Hindlimb muscle (tissue), 1 donor: ENCODE measurements around the gene PDGFC. TPM values are rescaled to one million over a fixed set of nuclear protein-coding genes. Genes with fewer than 3 reads are reported as not detected.
A peak's percentile ranks its signal among the peaks of the same experiment; 100 is the strongest.

Experiments
- DNase-seq: peaks from one replicate; pipeline ENCODE4 v3.0.0-alpha.2; 2013
- polyA plus RNA-seq: library from polyadenylated mRNA; unstranded; fragments of 120-200 nt; gene quantifications from one replicate; pipeline ENCODE4 v1.2.1, GENCODE V29; 2013; ENCODE audit not compliant: insufficient read length

The PDGFC gene
- polyA plus RNA-seq, 1 donor = 27.1 TPM

DNA sequence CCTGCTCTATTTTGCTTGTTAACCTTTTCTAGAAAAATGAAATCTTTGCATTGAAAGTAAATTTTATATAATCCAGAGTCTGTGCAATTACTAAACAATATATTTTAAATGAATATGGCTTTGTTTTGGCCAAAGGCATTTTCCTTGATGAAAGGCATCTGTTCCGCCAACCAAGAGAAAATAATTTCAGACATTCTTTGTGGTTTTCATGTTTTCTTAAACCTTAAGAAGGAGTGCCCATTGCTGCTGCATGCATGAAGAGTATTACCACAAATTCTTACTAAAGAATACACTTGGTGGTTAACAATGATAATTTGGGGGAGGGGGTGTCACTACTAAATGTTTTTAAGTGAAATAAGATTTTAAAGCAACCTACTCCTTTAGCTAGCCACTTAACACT is 2.7 kb upstream of the PDGFC start:
- no peak for DNase-seq

DNA sequence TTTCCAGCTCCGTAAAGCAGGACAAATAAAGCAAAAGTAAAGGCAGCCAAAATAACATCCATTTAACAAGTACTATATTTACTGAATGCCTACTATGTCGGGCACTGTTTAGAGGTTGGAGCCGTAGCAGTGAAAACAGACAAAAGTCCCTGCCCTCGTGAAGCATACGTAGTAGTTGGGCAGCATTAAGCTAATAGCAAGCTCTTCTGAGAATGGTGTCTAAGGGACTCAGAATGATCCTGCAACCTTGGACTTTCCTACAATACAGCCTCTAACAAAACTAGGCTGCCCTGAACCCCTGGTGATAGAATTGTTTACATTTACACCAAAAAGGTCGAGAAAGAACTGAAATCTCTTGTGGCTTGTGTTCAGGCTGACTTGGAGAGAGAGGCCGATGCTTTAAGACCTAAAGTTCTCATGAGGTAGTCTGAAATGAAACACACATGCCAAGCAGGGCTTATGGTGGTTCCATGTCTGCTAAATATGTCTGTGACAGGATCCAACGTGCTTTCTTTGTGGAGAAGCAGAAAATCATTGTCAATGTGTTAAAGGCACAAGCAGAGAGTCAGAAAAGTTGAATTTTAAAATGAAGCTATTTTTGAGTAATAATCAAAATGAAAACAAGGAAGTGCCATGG is 898 bp upstream of the PDGFC start:
- no peak for DNase-seq

DNA sequence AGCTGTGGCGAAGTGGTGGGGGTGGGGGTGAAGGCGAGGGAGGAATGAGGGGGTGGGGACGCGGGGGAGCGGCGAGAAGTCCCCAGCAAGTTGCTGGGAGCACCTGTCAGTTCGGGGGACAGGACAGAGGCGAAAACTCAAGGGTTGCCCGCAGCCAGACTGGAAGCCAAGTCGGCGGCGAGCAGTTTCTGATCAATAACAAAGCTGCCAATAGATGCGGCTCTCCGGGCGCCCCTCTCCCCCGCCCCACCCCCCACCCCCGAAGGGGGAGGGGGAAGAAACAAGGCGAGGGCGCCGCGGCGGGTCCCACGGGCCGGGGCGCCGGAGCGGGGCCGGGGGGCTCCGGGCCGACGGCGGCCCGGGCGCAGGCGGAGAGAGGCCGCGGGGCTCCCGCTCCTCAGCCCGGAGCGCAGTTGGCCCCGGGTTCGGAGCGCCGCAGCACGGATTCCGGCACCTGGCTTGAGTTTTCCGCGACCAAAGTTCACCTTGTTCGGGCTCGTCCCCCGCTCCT is 379 bp downstream of the PDGFC start:
- DNase-seq = no peak

- DNase-seq = peak; percentile 59
Observed at GRCh38 chr4:156970501-156971164, 966 bp downstream of the PDGFC start.

GRCh38 chr4:156969911-156970310 is 1.7 kb downstream of the PDGFC start:
- no peak for DNase-seq

GRCh38 chr4:156969101-156969500 is 2.5 kb downstream of the PDGFC start:
- no peak for DNase-seq

GRCh38 chr4:156968479-156968984 is 3.1 kb downstream of the PDGFC start:
- DNase-seq = peak; percentile 68

DNA sequence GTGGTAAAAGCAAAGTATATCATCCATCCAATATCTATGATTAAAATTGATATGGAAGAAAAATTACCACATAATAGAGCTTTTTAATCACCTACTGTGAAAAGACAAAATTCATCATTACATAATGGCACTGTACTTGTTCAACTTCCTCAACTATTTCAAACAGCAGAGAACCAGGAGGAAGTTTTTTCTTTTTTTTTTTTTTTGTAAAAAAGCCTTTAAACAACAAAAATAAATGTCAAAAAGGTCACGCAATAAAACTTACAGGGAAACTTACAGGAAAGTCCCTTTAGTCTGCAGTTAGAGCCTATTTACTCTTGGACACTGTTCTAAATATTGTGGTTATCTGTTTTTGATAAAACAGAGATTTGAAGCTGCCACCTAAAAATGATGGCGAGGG is 4.8 kb downstream of the PDGFC start:
- DNase-seq = no peak

- no peak for DNase-seq
Observed at GRCh38 chr4:156963419-156963818, 8.2 kb downstream of the PDGFC start.

DNA sequence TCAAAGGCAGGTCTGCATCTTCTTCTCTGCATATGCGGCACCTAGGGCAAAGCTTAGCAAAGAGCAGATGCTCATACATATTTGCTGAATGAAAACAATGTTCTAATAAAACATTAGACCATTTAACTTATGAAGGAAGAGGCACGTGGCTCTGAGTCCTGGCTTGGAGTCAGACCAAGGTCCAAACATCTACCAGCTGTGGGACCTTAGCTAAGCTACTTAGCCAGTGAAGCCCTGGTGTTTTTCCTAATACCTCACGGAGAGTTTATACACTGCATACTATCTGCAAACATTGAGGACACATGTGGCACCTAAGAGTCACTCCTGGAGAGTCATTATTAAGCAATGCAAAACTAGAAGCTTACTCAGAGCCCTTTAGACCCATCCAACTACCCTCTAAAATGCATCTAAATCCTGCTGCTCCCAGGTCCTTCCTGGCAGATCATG is 9.0 kb downstream of the PDGFC start:
- DNase-seq = no peak

GRCh38 chr4:156962058-156962358 is 9.6 kb downstream of the PDGFC start:
- no peak for DNase-seq

DNA sequence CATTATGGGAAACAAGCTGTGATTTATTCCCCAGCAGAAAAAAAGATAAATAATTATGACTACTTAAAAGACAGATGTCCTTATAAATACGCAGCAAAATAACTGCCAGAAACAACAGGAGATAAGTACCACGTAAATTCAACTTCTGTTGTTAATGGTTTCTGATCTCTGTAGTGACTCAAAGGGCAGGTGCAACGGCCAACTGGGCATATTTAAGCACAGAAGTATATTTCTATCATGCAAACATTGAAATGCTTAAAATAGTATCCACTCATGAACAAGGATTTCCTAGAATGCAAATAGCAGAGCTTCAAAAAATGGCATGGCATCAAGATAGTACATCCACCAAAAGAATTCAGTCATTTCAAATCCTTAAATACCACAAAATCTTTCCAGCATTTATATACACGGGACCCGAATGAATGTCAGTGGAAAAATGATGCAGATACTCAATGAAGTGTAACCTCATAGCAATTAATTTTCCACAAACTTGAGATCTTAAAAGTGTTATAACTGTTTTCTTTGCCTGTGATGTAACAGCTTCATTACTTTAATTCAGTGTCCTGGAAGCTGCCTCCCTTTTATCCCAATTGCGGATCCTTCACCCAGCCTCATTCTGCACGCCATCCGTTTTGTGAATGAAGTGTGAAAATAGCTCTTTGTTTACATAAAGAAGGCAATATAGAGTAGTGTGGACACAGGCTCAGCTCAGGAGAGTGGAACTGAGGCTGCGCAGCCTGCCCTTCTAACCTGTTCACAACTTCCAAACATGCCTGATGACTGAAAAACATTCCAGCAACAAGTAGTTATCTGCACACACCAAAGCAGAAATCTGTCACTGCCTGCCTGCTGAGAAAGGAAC is 10.2 kb downstream of the PDGFC start:
- DNase-seq = no peak

GRCh38 chr4:156959298-156959702 is 12.3 kb downstream of the PDGFC start:
- no peak for DNase-seq

DNA sequence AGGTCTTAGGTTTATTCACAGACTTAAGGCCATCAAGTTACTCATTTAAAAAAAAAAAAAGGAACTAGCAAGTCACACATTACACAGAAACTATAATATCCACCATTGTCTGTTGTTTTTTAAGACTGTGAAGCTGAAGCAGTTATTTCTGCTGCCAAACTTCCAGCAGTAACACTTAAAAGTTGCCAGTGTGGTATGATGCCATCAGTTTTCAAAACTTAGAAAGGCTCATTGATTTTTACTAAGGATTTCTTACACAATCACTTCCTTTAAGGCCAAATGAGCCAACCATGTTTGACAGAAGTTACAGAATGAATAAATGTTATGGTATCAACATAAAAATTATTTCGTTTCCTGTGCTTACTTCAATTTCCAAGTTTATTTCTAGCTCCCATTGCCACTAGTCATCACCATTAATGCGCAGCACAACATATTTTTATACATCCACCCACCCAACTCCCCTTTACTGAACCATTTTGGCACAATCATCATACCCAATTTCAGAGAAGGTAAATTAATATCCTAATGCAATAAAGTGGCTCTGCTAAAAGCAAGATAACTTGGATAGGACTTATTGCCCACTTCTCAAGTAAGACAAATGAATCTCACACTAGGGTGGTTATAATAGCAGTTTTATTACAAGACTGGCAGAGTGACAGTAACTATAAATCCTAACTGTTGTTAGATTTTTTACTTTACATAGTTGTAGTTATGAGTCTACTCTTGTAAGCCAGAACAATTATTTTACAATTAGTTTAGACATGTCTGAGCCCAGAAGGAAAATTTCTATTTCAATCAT is 13.1 kb downstream of the PDGFC start:
- no peak for DNase-seq

- DNase-seq = no peak
Observed at GRCh38 chr4:156957556-156957955, 14.0 kb downstream of the PDGFC start.

DNA sequence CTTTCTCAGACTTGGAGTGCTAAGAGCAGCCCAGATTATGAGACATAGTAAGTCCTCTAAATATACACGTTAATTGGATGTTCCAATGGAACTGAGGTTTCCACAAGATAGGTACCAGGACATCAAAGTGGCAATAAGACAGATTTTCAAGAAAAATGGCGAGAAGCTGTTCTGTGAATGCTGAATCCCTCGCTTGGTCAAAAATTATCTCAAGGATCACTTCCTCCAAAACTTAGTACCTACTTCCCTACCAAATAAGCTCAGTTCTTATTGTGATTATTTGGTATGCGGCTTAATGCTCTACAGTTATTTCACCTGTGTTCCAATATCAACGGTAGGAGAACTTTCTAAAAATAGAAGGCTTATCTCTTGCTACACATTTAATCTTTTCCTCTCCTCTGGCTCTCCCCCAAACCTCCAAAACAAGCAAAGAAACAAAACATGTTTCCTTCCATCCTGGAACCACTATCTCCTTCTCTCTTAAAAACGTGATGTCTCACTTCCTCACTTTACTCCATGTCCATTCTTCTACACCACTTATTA is 14.7 kb downstream of the PDGFC start:
- DNase-seq = no peak

DNA sequence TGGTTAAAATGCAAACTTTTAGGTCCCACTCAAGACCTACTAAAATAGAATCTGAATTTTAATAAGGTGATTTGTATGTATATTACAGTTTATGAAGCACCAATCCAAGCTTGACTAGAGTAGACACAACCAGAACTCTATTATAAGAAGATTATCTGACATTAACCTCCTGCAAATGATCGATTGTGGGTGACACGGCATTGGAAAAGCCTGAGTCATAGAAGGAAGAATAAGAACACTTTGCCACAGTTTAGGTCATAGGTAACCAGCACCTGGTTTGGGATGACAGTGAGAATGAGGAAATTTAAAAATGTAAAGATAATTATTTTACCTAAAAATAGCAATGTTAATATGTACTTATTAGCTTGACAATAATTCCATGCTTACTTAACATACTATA is 15.2 kb downstream of the PDGFC start:
- DNase-seq = no peak

- DNase-seq = no peak
Observed at GRCh38 chr4:156954587-156954986, 17.0 kb downstream of the PDGFC start.

DNA sequence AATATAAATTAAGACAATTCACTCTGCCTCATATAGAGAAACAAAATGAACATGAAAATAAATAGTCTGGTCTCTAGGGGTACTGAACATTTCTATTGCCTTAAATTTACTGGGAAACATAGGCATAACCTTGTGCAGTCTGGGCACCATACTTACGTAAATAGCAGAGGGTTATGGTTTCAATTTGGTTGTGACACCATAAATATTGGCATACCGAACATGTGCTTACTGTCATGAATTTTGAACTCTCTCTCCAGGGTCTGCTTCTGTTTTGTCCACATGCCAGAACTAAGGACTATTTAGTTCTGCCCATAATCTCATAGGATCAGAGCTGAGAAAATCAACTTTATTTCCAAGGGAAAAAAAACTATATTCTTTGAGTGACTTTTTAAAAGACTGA is 17.6 kb downstream of the PDGFC start:
- no peak for DNase-seq

DNA sequence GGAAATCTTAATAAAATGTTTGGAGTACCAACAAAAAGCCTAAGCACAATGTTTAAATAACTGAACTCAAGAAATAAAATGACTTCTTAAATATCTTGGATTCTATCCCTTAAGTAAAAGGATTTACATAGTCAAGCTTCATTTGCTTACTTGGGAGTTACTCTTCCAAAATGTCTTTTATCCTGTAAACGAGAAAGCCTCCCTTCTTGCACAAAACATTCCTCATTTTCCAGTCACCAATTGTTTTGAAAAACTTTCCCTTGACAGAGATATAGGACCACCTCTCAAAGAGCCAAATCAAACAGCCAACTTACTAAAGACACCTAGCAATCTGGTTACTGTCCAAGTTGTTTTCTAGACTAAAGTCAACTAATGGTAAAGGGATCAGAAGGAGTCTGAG is 18.6 kb downstream of the PDGFC start:
- no peak for DNase-seq

DNA sequence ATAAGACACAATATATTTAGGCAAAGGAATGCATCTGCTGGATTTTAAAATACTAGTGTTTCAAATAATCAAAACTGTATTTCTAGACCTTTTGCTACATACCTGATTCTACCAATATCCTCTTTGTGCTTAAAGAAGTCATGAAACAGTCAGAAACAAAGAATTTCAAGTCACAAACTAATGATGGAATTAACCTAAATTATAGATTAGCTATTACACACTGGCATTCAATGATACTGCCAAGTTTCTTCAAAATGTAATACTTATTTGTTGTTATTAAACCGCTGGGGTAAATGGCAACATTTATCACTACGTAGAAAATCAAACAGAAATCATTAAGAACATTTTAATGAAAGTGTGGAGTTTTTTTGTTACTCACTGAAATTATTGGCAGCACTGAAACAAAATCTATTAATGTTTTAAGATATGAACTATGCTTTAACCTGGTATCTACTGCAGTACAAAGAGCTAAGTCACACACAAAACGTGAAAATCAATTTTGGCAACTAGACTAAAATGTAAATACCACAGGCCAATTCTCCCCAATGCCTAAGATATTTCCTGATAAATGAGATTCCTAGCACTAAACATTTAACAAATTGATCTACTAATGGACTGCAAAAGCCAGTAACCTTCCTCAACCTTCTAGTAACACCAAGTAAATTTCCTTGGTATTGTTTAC is 19.4 kb downstream of the PDGFC start:
- no peak for DNase-seq

- no peak for DNase-seq
Observed at GRCh38 chr4:156950948-156951347, 20.7 kb downstream of the PDGFC start.
